ENCODE data around the gene HIVEP3.

DNA sequence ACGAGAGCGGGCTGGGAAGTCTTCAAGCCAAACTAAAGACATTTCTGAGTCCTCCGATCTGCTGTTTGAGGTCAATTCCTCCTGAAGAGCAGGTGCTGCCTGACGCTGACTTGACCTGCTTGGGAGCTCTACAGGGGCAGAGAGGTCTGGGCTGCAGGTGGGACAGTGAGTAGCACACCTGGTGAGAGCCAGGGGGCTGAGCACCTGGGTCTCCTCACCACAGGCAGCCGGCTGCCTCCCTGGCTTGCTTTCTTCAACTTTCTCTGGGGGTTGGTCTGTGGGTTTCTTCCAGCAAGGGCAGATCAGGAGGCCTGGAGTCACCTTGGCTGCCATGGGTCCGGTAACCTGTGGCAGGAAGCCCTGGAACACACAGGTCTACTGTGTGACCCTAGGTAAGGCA lies 326.8 kb downstream of the HIVEP3 start:
- TF ChIP-seq, protein P1, sequence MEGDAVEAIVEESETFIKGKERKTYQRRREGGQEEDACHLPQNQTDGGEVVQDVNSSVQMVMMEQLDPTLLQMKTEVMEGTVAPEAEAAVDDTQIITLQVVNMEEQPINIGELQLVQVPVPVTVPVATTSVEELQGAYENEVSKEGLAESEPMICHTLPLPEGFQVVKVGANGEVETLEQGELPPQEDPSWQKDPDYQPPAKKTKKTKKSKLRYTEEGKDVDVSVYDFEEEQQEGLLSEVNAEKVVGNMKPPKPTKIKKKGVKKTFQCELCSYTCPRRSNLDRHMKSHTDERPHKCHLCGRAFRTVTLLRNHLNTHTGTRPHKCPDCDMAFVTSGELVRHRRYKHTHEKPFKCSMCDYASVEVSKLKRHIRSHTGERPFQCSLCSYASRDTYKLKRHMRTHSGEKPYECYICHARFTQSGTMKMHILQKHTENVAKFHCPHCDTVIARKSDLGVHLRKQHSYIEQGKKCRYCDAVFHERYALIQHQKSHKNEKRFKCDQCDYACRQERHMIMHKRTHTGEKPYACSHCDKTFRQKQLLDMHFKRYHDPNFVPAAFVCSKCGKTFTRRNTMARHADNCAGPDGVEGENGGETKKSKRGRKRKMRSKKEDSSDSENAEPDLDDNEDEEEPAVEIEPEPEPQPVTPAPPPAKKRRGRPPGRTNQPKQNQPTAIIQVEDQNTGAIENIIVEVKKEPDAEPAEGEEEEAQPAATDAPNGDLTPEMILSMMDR (IDR thresholded peaks at IDR 0.05) = no peak
- no peak for TF ChIP-seq POLR2A (IDR thresholded peaks at IDR 0.05)

Data from right lobe of liver (tissue), 4 donors.